SK-N-SH (cell line): ENCODE results near the gene ZNF346. TPM values are rescaled to one million over a fixed set of nuclear protein-coding genes. Genes with fewer than 3 reads are reported as not detected.
"Not testable (repeated sequence)": the region's sequence is repeated elsewhere in the genome, so short reads cannot be mapped to it uniquely, and the experiment has no call there.

ENCODE experiments used
- CTCF ChIA-PET: fragments of 300-600, 350-600 bp; formaldehyde crosslinking; extraction: SDS; loops from one replicate; lab custom pipeline; 2021; lab: Yijun Ruan, JAX
- POLR2A ChIA-PET: fragments of 350-600 bp; sonication (Branson Sonifier 250); formaldehyde crosslinking; extraction: SDS; loops from one replicate; lab custom pipeline; 2020; ENCODE audit warnings: antibody characterized with exemption, inconsistent platforms; lab: Yijun Ruan, JAX
- DNase-seq: peaks from one replicate; pipeline ENCODE4 v3.0.0; 2012
- H2AFZ ChIP-seq: fragments of 200-600 bp; sonication (generic); 2 replicates; pipeline ENCODE4 v1.8.1; 2016; ENCODE audit warnings: antibody characterized with exemption, mild to moderate bottlenecking, low read depth
- H3F3A ChIP-seq: fragments of 200-600 bp; sonication (generic); replicated peaks from 2 replicates; pipeline ENCODE3; 2016; ENCODE audit warnings: antibody characterized with exemption, mild to moderate bottlenecking; ENCODE audit not compliant: insufficient read depth
- H3K27ac ChIP-seq, 2 experiments: fragments of 200-500 bp in 1 of 2; fragments of 200-600 bp in 1 of 2; sonication (Bioruptor generic) in 1 of 2; sonication (generic), shearing (Covaris generic) in 1 of 2; 2 replicates each; pipeline versions ENCODE4 v1.5.1 to v1.6.1; 2014 to 2016; ENCODE audit warnings: low read depth in 2 of 2, inconsistent platforms in 1 of 2, low read length in 1 of 2, mild to moderate bottlenecking in 1 of 2, mixed read lengths in 1 of 2
- H3K27me3 ChIP-seq: fragments of 200-600 bp; sonication (generic), shearing (Covaris generic); 2 replicates; pipeline ENCODE4 v1.6.1; 2016; ENCODE audit warnings: mixed run types; ENCODE audit not compliant: insufficient read depth
- H3K36me3 ChIP-seq, 2 experiments: fragments of 200-500 bp in 1 of 2; fragments of 200-600 bp in 1 of 2; sonication (Bioruptor generic) in 1 of 2; sonication (generic) in 1 of 2; replicated peaks in 1 of 2; 2 replicates each; pipeline versions ENCODE3 to v1.5.1; 2014 to 2016; ENCODE audit warnings: low read length in 1 of 2, mild to moderate bottlenecking in 1 of 2; ENCODE audit not compliant: insufficient read depth in 2 of 2, control insufficient read depth in 1 of 2
- H3K4me1 ChIP-seq, 2 experiments: fragments of 200-500 bp in 1 of 2; fragments of 200-600 bp in 1 of 2; sonication (Bioruptor generic) in 1 of 2; sonication (generic), shearing (Covaris generic) in 1 of 2; 2 replicates each; pipeline versions ENCODE4 v1.5.1 to v1.6.1; 2014 to 2016; ENCODE audit warnings: low read depth in 1 of 2, low read length in 1 of 2, mixed run types in 1 of 2; ENCODE audit not compliant: insufficient read depth in 2 of 2, control insufficient read depth in 1 of 2
- H3K4me2 ChIP-seq: fragments of 200-600 bp; sonication (generic), shearing (Covaris generic); 2 replicates; pipeline ENCODE4 v1.6.1; 2017; ENCODE audit warnings: mixed run types
- H3K4me3 ChIP-seq, 2 experiments: fragments of 200-500 bp in 1 of 2; fragments of 200-600 bp in 1 of 2; sonication (Bioruptor generic) in 1 of 2; sonication (generic), shearing (Covaris generic) in 1 of 2; 2 replicates each; pipeline versions ENCODE4 v1.5.1 to v1.8.1; 2014 to 2016; ENCODE audit warnings: low read depth in 2 of 2, inconsistent platforms in 1 of 2, low read length in 1 of 2, mild to moderate bottlenecking in 1 of 2, mixed read lengths in 1 of 2, moderate library complexity in 1 of 2
- H3K79me2 ChIP-seq: fragments of 200-600 bp; sonication (generic); 2 replicates; pipeline ENCODE4 v1.8.1; 2017; ENCODE audit warnings: mild to moderate bottlenecking; ENCODE audit not compliant: insufficient read depth
- H3K9ac ChIP-seq: fragments of 200-600 bp; sonication (generic); 2 replicates; pipeline ENCODE4 v1.6.1; 2017; ENCODE audit warnings: mixed run types
- H3K9me2 ChIP-seq: fragments of 200-600 bp; sonication (generic); 2 replicates; pipeline ENCODE4 v1.6.1; 2017; ENCODE audit warnings: mixed run types
- H3K9me3 ChIP-seq: fragments of 200-600 bp; sonication (generic); 2 replicates; pipeline ENCODE4 v1.6.1; 2017; ENCODE audit warnings: mixed run types, mild to moderate bottlenecking, moderate library complexity
- H4K20me1 ChIP-seq: fragments of 200-600 bp; sonication (generic); 2 replicates; pipeline ENCODE4 v1.6.1; 2017; ENCODE audit warnings: mild to moderate bottlenecking, mixed run types; ENCODE audit not compliant: insufficient read depth
- CHD2 ChIP-seq: fragments of 150-350 bp; IDR thresholded peaks from 2 replicates; pipeline ENCODE4 v1.6.1; 2018; ENCODE audit warnings: low read length; ENCODE audit not compliant: partially characterized antibody
- EP300 ChIP-seq, 2 experiments: IDR thresholded peaks; 2 replicates each; pipeline versions ENCODE4 v1.4.0 to v1.6.1; 2012; ENCODE audit warnings: borderline replicate concordance in 1 of 2, low read depth in 1 of 2, low read length in 1 of 2
- EZH2phosphoT487 ChIP-seq: fragments of 200-600 bp; sonication (generic); IDR thresholded peaks from 2 replicates; pipeline ENCODE4 v1.6.1; 2017; ENCODE audit warnings: low read depth, mixed run types, mild to moderate bottlenecking, antibody characterized with exemption, moderate library complexity, borderline replicate concordance
- FOXJ3 ChIP-seq: sonication (generic); formaldehyde crosslinking; IDR thresholded peaks from 2 replicates; pipeline ENCODE4 v1.5.1; 2020; ENCODE audit warnings: mild to moderate bottlenecking, missing genetic modification reagents
- FOXM1 ChIP-seq: IDR thresholded peaks from 2 replicates; pipeline ENCODE4 v1.4.0; 2012; ENCODE audit warnings: low read depth, mild to moderate bottlenecking
- GABPA ChIP-seq: IDR thresholded peaks from 2 replicates; pipeline ENCODE4 v1.4.0; 2012; ENCODE audit warnings: low read depth, mild to moderate bottlenecking
- GATA2 ChIP-seq: sonication (generic); formaldehyde crosslinking; IDR thresholded peaks from 2 replicates; pipeline ENCODE4 v1.5.0; 2020; ENCODE audit warnings: mild to moderate bottlenecking, missing genetic modification reagents
- JUND ChIP-seq: IDR thresholded peaks from 2 replicates; pipeline ENCODE4 v1.4.0; 2012
- MEF2A ChIP-seq: IDR thresholded peaks from 2 replicates; pipeline ENCODE4 v1.4.0; 2012; ENCODE audit warnings: low read depth, borderline replicate concordance
- NFIC ChIP-seq: IDR thresholded peaks from 2 replicates; pipeline ENCODE4 v1.4.0; 2012; ENCODE audit warnings: borderline replicate concordance
- RCOR1 ChIP-seq: fragments of 150-350 bp; IDR thresholded peaks from 2 replicates; pipeline ENCODE4 v1.6.1; 2017; ENCODE audit warnings: antibody characterized with exemption, low read length
- RFX5 ChIP-seq: IDR thresholded peaks from 2 replicates; pipeline ENCODE4 v1.6.1; 2012; ENCODE audit warnings: mild to moderate bottlenecking, improper control_type of control experiment, low read length
- TAF1 ChIP-seq: IDR thresholded peaks from 2 replicates; pipeline ENCODE4 v1.6.1; 2012; ENCODE audit warnings: low read depth, mild to moderate bottlenecking, low read length, moderate library complexity, borderline replicate concordance
- TCF12 ChIP-seq: IDR thresholded peaks from 2 replicates; pipeline ENCODE4 v1.4.0; 2012
- TEAD4 ChIP-seq: IDR thresholded peaks from 2 replicates; pipeline ENCODE4 v1.4.0; 2012; ENCODE audit warnings: mild to moderate bottlenecking, borderline replicate concordance; ENCODE audit not compliant: insufficient read depth
- WGBS: methylation state at CpG from one replicate; pipeline ENCODE4 v1.1.6; 2017; ENCODE audit warnings: low lambda C conversion rate; 5-methylcytosine and 5-hydroxymethylcytosine counted together
- polyA plus RNA-seq, 3 experiments: library from polyadenylated mRNA; depleted of rRNA; stranded (reverse); fragments of >200 nt; gene quantifications; 2 replicates each; pipeline ENCODE4 v1.2.3, GENCODE V29; 2012
- TF ChIP-seq, protein P1 (sequence below): IDR thresholded peaks from 2 replicates; pipeline ENCODE4 v1.6.1; 2012; ENCODE audit warnings: mild to moderate bottlenecking, low read depth, low read length, moderate library complexity
- TF ChIP-seq, protein P2 (sequence below): fragments of 150-350 bp; IDR thresholded peaks from 2 replicates; pipeline ENCODE4 v1.6.1; 2016; ENCODE audit warnings: mild to moderate bottlenecking, low read depth, low read length
- TF ChIP-seq, protein P3 (sequence below): IDR thresholded peaks from 2 replicates; pipeline ENCODE4; 2012

Gene ZNF346
- polyA plus RNA-seq, 1 of the 3 experiments (the other 2 are of a cell fraction) = 15.1 TPM

DNA sequence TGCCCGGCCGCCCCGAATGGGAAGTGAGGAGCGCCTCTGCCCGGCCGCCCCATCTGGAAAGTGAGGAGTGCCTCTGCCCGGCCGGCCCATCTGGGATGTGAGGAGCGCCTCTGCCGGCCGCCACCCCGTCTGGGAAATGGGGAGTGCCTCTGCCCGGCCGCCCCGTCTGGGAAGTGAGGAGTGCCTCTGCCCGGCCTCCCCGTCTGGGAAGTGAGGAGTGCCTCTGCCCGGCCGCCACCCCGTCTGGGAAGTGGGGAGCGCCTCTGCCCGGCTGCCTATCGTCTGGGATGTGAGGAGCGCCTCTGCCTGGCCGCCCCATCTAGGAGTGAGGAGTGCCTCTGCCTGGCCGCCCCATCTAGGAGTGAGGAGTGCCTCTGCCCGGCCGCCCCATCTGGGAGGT, 38.3 kb upstream of the ZNF346 start:
- H3K27me3 ChIP-seq, H3K4me1 ChIP-seq, H3K9me2 ChIP-seq, H3K27ac ChIP-seq, CTCF ChIA-PET, DNase-seq, H3F3A ChIP-seq, H2AFZ ChIP-seq, H3K4me3 ChIP-seq, H3K9me3 ChIP-seq, H3K9ac ChIP-seq, H3K4me2 ChIP-seq, POLR2A ChIA-PET: not testable (repeated sequence)
- whole genome bisulfite sequencing = 98% methylated on average over 6 of the region's 28 CpGs
- Histone ChIP-seq H4K20me1 (peaks cover 32% of the 10 kb centered on the region; the same call in 1 of the 2 replicates), H3K79me2 (peaks cover 88% of the 10 kb centered on the region), H3K36me3 (peaks cover 18 to 46% of the 10 kb centered on the region in 2 experiments)

DNA sequence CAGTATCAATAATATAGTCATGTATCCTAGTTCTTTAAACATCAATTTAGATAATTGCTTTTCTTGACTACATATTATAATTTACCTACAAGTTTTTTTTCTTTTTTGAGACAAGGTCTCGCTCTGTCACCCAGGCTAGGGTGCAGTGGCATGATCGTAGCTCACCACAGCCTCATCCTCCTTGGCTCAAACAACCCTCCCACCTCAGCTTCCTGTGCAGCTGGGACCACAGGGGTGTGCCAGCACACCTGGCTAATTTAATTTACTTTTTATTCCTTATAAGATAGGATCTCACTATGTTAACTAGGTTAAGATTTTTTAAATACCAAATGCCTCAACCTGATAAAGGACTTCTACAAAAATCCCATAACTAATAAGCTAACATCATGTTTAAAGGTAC, 37.0 kb upstream of the ZNF346 start:
- DNase-seq = no peak
- Histone ChIP-seq H3K27ac (no peak overlapping the region), H2AFZ (no peak overlapping the region), H4K20me1 (peaks cover 41% of the 10 kb centered on the region; the same call in 1 of the 2 replicates), H3K36me3 (peaks cover 7 to 37% of the 10 kb centered on the region in 2 experiments), H3K9me2 (no peaks in the 10 kb centered on the region), H3F3A (no peaks in the 10 kb centered on the region), H3K27me3 (no peaks in the 10 kb centered on the region), H3K4me3 (no peak overlapping the region), H3K4me2 (no peak overlapping the region), H3K79me2 (peaks cover 91% of the 10 kb centered on the region), H3K4me1 (no peaks in the 10 kb centered on the region), H3K9ac (no peak overlapping the region), H3K9me3 (no peaks in the 10 kb centered on the region)
- no peak for TF ChIP-seq TAF1
- TF ChIP-seq, protein P1, sequence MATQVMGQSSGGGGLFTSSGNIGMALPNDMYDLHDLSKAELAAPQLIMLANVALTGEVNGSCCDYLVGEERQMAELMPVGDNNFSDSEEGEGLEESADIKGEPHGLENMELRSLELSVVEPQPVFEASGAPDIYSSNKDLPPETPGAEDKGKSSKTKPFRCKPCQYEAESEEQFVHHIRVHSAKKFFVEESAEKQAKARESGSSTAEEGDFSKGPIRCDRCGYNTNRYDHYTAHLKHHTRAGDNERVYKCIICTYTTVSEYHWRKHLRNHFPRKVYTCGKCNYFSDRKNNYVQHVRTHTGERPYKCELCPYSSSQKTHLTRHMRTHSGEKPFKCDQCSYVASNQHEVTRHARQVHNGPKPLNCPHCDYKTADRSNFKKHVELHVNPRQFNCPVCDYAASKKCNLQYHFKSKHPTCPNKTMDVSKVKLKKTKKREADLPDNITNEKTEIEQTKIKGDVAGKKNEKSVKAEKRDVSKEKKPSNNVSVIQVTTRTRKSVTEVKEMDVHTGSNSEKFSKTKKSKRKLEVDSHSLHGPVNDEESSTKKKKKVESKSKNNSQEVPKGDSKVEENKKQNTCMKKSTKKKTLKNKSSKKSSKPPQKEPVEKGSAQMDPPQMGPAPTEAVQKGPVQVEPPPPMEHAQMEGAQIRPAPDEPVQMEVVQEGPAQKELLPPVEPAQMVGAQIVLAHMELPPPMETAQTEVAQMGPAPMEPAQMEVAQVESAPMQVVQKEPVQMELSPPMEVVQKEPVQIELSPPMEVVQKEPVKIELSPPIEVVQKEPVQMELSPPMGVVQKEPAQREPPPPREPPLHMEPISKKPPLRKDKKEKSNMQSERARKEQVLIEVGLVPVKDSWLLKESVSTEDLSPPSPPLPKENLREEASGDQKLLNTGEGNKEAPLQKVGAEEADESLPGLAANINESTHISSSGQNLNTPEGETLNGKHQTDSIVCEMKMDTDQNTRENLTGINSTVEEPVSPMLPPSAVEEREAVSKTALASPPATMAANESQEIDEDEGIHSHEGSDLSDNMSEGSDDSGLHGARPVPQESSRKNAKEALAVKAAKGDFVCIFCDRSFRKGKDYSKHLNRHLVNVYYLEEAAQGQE = no peak
- TF ChIP-seq, protein P2, sequence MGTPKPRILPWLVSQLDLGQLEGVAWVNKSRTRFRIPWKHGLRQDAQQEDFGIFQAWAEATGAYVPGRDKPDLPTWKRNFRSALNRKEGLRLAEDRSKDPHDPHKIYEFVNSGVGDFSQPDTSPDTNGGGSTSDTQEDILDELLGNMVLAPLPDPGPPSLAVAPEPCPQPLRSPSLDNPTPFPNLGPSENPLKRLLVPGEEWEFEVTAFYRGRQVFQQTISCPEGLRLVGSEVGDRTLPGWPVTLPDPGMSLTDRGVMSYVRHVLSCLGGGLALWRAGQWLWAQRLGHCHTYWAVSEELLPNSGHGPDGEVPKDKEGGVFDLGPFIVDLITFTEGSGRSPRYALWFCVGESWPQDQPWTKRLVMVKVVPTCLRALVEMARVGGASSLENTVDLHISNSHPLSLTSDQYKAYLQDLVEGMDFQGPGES = no peak
- TF ChIP-seq FOXM1 = no peak
- TF ChIP-seq FOXJ3 (CRISPR knock-in tag) = no peak
- TF ChIP-seq RFX5 = no peak
- TF ChIP-seq NFIC = no peak
- no peak for TF ChIP-seq MEF2A
- no peak for TF ChIP-seq EP300 (IDR thresholded peaks at IDR 0.05; ENCODE audit: borderline replicate concordance in 1 of 2, low read depth in 1 of 2, low read length in 1 of 2)
- no peak for TF ChIP-seq JUND
- TF ChIP-seq EZH2phosphoT487 = no peak
- TF ChIP-seq GATA2 = no peak
- TF ChIP-seq, protein P3, sequence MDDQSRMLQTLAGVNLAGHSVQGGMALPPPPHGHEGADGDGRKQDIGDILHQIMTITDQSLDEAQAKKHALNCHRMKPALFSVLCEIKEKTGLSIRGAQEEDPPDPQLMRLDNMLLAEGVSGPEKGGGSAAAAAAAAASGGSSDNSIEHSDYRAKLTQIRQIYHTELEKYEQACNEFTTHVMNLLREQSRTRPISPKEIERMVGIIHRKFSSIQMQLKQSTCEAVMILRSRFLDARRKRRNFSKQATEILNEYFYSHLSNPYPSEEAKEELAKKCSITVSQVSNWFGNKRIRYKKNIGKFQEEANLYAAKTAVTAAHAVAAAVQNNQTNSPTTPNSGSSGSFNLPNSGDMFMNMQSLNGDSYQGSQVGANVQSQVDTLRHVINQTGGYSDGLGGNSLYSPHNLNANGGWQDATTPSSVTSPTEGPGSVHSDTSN = no peak
- no peak for TF ChIP-seq TEAD4
- no peak for TF ChIP-seq GABPA
- no peak for TF ChIP-seq CHD2
- TF ChIP-seq RCOR1 = no peak
- no peak for TF ChIP-seq TCF12
- POLR2A ChIA-PET = interaction anchor here (0.7 kb wide), 1 partner anchor 14 kb away, joined by 3 read pairs; no protein-coding TSS in a partner anchor
- CTCF ChIA-PET = interaction anchor here (1.2 kb wide), 1 partner anchor 16 kb away, joined by 3 read pairs; no protein-coding TSS in a partner anchor
- WGBS = 92% methylated on average over 2 of the region's 2 CpGs
